ENCODE data around the gene RALGDS. TPM values are rescaled to one million over a fixed set of nuclear protein-coding genes. Genes with fewer than 3 reads are reported as not detected.

The RALGDS gene
- polyA plus RNA-seq, 1 donor (not counting 4 experiments of a cell fraction or from before 2014, with no cell fraction given) = 22.6 TPM

GRCh38 chr9:133088756-133089155 lies 32.3 kb downstream of the RALGDS start:
- no peaks in the 10 kb centered on the region for H3K27me3 ChIP-seq (ENCODE audit: control insufficient read depth, extremely low read depth, insufficient read depth, low read length)
- DNase-seq (ENCODE audit: low read depth, low spot score) (no peak), FAIRE-seq (no peak)
- no peaks in the 10 kb centered on the region for H3K36me3 ChIP-seq (ENCODE audit: control insufficient read depth in 2 of 2, extremely low read depth in 1 of 2, insufficient read depth in 2 of 2, low read length in 2 of 2)
- H3K4me2 ChIP-seq (ENCODE audit: control insufficient read depth, extremely low read depth, insufficient read depth, low read depth, low read length) = no peak overlapping the region
- no peaks in the 10 kb centered on the region for H4K20me1 ChIP-seq (ENCODE audit: control insufficient read depth, extremely low read depth, insufficient read depth, low read length)
- no peak overlapping the region for H2AFZ ChIP-seq (ENCODE audit: control insufficient read depth, low read length)
- dilution Hi-C loops (cut with MboI; ENCODE audit: extremely low pct_ligation_motif_present, low sequenced_read_pairs) = no loop called here
- no peaks in the 10 kb centered on the region for H3K9me3 ChIP-seq (ENCODE audit: control insufficient read depth, low read depth, low read length)
- TF ChIP-seq EZH2 (IDR thresholded peaks at IDR 0.05; ENCODE audit: low read length) (no peak), CTCF (optimal IDR thresholded peaks at IDR 0.05 in 1 of 3, IDR thresholded peaks at IDR 0.05 in 1 of 3, conservative IDR thresholded peaks at IDR 0.05 in 1 of 3; ENCODE audit: extremely low read depth in 1 of 3, insufficient read depth in 2 of 3, low read length in 3 of 3) (no peak)
- no peak overlapping the region for H3K4me3 ChIP-seq (ENCODE audit: control insufficient read depth in 2 of 3, extremely low read depth in 1 of 3, insufficient read depth in 2 of 3, low read depth in 1 of 3, low read length in 3 of 3)
- H3K9ac ChIP-seq (ENCODE audit: control insufficient read depth, extremely low read depth, insufficient read depth, low read length) = no peak overlapping the region
- H3K27ac ChIP-seq (ENCODE audit: control insufficient read depth, insufficient read depth, low read length) = no peak overlapping the region
- no peaks in the 10 kb centered on the region for H3K79me2 ChIP-seq (ENCODE audit: control insufficient read depth, insufficient read depth, low read length)
- no peaks in the 10 kb centered on the region for H3K9me1 ChIP-seq (ENCODE audit: control insufficient read depth, extremely low read depth, insufficient read depth, low read length)
- H3K4me1 ChIP-seq (ENCODE audit: control insufficient read depth, extremely low read depth, insufficient read depth, low read length) = no peaks in the 10 kb centered on the region

- DNase-seq (ENCODE audit: low read depth, low spot score) (no peak), FAIRE-seq (no peak)
- Histone ChIP-seq H3K27ac (ENCODE audit: control insufficient read depth, insufficient read depth, low read length) (no peak overlapping the region), H3K9me3 (ENCODE audit: control insufficient read depth, low read depth, low read length) (no peaks in the 10 kb centered on the region), H3K27me3 (ENCODE audit: control insufficient read depth, extremely low read depth, insufficient read depth, low read length) (no peaks in the 10 kb centered on the region), H3K4me2 (ENCODE audit: control insufficient read depth, extremely low read depth, insufficient read depth, low read depth, low read length) (no peak overlapping the region), H3K4me3 (ENCODE audit: control insufficient read depth in 2 of 3, extremely low read depth in 1 of 3, insufficient read depth in 2 of 3, low read depth in 1 of 3, low read length in 3 of 3) (no peak overlapping the region), H3K9me1 (ENCODE audit: control insufficient read depth, extremely low read depth, insufficient read depth, low read length) (no peaks in the 10 kb centered on the region), H3K4me1 (ENCODE audit: control insufficient read depth, extremely low read depth, insufficient read depth, low read length) (no peaks in the 10 kb centered on the region), H4K20me1 (ENCODE audit: control insufficient read depth, extremely low read depth, insufficient read depth, low read length) (no peaks in the 10 kb centered on the region), H3K9ac (ENCODE audit: control insufficient read depth, extremely low read depth, insufficient read depth, low read length) (no peak overlapping the region), H3K79me2 (ENCODE audit: control insufficient read depth, insufficient read depth, low read length) (no peaks in the 10 kb centered on the region), H3K36me3 (ENCODE audit: control insufficient read depth in 2 of 2, extremely low read depth in 1 of 2, insufficient read depth in 2 of 2, low read length in 2 of 2) (no peaks in the 10 kb centered on the region), H2AFZ (ENCODE audit: control insufficient read depth, low read length) (no peak overlapping the region)
- dilution Hi-C loops (cut with MboI; ENCODE audit: extremely low pct_ligation_motif_present, low sequenced_read_pairs) = no loop called here
- no peak for TF ChIP-seq EZH2 (IDR thresholded peaks at IDR 0.05; ENCODE audit: low read length)
- TF ChIP-seq CTCF (optimal IDR thresholded peaks at IDR 0.05 in 1 of 3, IDR thresholded peaks at IDR 0.05 in 1 of 3, conservative IDR thresholded peaks at IDR 0.05 in 1 of 3; ENCODE audit: extremely low read depth in 1 of 3, insufficient read depth in 2 of 3, low read length in 3 of 3) = no peak
Observed at GRCh38 chr9:133088146-133088750, 32.8 kb downstream of the RALGDS start.
